Mammary epithelial cell (primary cell): ENCODE data around the gene PEAK1.
A peak's percentile ranks its signal among the peaks of the same experiment; 100 is the strongest.

Experiments
- EZH2 ChIP-seq: IDR thresholded peaks from 2 replicates; pipeline ENCODE4 v1.6.1; 2012; ENCODE audit warnings: low read length, inconsistent platforms, borderline replicate concordance
- TF ChIP-seq, protein P1 (sequence below), 2 donors: IDR thresholded peaks in 1 of 2; conservative IDR thresholded peaks in 1 of 2; 2 replicates each; pipeline ENCODE4 v1.5.1; 2011 to 2012; ENCODE audit warnings: inconsistent platforms in 2 of 2, low read length in 2 of 2, mild to moderate bottlenecking in 2 of 2, control low read depth in 1 of 2, low read depth in 1 of 2; ENCODE audit not compliant: insufficient read depth in 1 of 2; ENCODE audit errors: extremely low read depth in 1 of 2

DNA sequence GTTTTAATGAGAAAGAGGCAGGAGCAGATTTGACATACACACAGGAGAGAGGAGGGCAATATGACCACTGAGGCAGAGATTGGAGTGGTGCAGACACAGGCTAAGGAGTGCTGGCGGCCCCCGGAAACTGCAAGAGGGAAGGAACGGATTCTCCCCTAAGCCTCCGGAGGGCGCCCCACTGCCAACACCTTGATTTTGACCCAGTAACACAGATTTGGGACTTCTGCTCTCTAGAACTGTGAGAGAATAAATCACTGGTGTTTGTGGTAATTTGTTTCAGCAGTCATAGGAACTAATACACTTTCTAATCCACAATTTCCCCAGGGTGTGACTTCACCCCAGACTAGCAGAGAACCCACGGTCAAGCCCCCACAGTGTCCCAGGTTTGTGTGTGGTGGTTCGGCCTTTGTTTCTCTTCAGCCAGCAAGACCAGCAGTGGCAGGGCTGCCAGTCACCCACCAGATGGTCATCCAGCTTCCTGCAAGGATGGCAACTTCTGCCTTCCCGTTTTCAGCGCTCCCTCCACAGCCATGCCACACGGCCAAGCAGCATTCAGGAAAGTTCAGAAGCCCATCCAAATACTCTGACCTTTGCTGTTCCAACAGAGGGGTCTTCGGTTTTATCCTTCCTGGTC lies 325.4 kb downstream of the PEAK1 start:
- TF ChIP-seq, protein P1, sequence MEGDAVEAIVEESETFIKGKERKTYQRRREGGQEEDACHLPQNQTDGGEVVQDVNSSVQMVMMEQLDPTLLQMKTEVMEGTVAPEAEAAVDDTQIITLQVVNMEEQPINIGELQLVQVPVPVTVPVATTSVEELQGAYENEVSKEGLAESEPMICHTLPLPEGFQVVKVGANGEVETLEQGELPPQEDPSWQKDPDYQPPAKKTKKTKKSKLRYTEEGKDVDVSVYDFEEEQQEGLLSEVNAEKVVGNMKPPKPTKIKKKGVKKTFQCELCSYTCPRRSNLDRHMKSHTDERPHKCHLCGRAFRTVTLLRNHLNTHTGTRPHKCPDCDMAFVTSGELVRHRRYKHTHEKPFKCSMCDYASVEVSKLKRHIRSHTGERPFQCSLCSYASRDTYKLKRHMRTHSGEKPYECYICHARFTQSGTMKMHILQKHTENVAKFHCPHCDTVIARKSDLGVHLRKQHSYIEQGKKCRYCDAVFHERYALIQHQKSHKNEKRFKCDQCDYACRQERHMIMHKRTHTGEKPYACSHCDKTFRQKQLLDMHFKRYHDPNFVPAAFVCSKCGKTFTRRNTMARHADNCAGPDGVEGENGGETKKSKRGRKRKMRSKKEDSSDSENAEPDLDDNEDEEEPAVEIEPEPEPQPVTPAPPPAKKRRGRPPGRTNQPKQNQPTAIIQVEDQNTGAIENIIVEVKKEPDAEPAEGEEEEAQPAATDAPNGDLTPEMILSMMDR (conservative IDR thresholded peaks at IDR 0.05 in 1 of 2, IDR thresholded peaks at IDR 0.05 in 1 of 2; ENCODE audit: extremely low read depth in 1 of 2, insufficient read depth in 1 of 2, low read depth in 1 of 2, low read length in 2 of 2): peak in 1 of 2 donors; percentile 18
- no peak for TF ChIP-seq EZH2
